A549 treated with GW870086 at 1 μM for 4 hours (cell line): ENCODE measurements around the gene FKBP5. TPM values are rescaled to one million over a fixed set of nuclear protein-coding genes. Genes with fewer than 3 reads are reported as not detected.

Experiments
- total RNA-seq: library from RNA; stranded (reverse); fragments of 200-300 nt; extraction: Qiagen RNA extraction; gene quantifications from 5 replicates; pipeline ENCODE4 v1.2.3, GENCODE V29; 2022; ENCODE audit warnings: low read depth

The FKBP5 gene
- total RNA-seq = 40.6 to 57.1 TPM (median 47.9 TPM) in 5 replicates

DNA sequence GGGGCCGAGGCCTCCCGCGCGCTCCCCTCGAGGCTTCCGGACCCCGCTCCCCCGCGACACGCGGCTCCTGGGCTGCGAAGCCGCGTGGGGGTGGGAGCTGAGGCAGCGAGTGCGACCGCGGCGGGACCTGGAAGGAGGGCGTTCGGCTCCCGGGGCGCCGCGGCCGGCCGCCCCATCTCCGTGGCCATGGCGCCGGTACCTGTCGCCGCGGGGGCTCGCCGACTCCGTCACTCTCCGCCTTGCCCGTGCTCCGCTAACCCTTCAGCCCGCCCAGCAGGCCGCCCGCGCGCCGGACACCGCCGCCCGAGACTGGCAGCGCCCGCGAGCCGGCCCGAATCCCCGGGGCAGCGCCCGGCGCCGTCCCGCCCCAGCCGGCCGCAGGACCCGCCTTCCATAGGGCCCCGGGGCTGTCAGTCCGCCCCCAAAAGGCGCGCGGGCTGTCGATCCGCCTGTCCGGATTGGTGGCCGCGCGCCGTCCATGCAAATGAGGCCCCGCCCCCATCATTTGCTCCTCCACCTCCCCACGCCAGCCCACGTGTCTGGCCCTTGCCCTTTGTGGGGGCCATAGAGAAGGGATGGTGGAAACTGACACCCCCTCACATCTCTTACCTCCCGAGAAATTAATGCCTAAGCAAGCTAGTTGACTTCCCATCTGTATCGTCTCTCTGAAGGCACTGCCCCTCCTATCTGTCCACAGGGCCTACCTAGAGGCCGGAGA, at the start of gene FKBP5:
TSS of gene FKBP5 (minus strand) at position 311 of the 718 bp plus-strand sequence. CDS start 46,091 bp downstream, outside the sequence.

DNA sequence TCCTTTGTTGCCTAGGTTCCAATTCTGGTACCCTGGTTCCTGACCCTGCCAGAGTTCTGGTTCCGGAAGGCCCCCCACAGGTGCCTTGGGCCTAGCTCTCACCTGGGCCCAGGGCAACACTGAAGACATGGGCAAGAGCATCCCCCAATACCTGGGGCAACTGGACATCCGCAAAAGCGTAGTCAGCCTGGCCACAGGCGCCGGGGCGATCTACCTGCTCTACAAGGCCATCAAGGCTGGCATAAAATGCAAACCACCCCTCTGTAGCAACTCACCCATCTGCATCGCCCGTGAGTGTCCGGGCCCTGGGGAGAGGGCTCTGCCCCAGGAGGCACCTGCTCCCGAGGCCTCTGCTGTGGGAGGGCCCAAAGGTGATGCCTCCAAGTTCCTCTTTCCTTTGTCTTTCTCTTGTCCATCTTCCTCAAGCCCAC, 48.3 kb upstream of the FKBP5 start, which contains the start of gene ARMC12:
TSS of gene ARMC12 (plus strand) at position 51 of the 431 bp plus-strand sequence. CDS start at position 128, 77 bp downstream.

Other genes starting within 250 kb of the FKBP5 start
- gene FANCE, start 236.6 kb downstream of the FKBP5 start, total RNA-seq = 2.6 to 3.8 TPM (median 3.2 TPM) in 5 replicates
- 1,499 to 1,536 TPM (median 1,517 TPM) in 5 replicates for gene RPL10A, start 220.5 kb downstream of the FKBP5 start, total RNA-seq
- gene TEAD3, start 191.8 kb downstream of the FKBP5 start, total RNA-seq = 5.0 to 7.6 TPM (median 6.7 TPM) in 5 replicates
- gene TULP1, start 176.0 kb downstream of the FKBP5 start, total RNA-seq = not detected in 5 replicates
- 0.25 to 0.63 TPM (median 0.35 TPM) in 5 replicates for gene ARMC12, start 48.1 kb upstream of the FKBP5 start, total RNA-seq
- gene CLPSL2, start 87.7 kb upstream of the FKBP5 start, total RNA-seq = 0.79 to 2.0 TPM (median 1.3 TPM) in 4 of 5 replicates, not detected in the other
- gene CLPSL1, start 92.1 kb upstream of the FKBP5 start, total RNA-seq = not detected in 5 replicates
- gene CLPS, start 108.4 kb upstream of the FKBP5 start, total RNA-seq = not detected in 5 replicates
- gene LHFPL5, start 116.4 kb upstream of the FKBP5 start, total RNA-seq = 0.06 to 0.17 TPM (median 0.10 TPM) in 3 of 5 replicates, not detected in the others
- gene SRPK1, start 232.2 kb upstream of the FKBP5 start, total RNA-seq = 24.7 to 39.4 TPM (median 32.6 TPM) in 5 replicates